ENCODE measurements around the gene FMNL3. TPM values are rescaled to one million over a fixed set of nuclear protein-coding genes. Genes with fewer than 3 reads are reported as not detected.

FMNL3 gene
- total and polyA plus RNA-seq, 8 donors = 2.1 to 28.5 (median 8.3) TPM

DNA sequence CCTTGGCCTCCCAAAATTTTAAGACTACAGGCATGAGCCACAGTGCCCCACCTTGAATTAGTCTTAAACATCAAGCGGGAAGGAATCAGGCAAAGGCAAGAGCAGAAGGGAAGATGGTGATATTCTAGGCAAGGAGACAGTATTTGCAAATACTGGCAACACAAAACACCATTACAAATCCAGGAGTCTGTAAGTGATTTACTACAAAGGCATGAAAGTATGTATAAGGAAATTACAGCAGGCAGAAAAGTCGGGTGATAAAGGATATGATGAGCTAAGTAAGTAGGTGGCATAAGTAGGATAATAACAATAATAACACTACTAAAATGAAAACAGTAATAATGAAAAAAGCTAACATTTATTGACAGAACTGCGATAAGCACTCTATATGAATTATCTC, 28.5 kb downstream of the FMNL3 start:
- Histone ChIP-seq H3K27ac (no peak overlapping the region), H3K27me3 (no peaks in the 10 kb centered on the region), H3K36me3 (no peaks in the 10 kb centered on the region), H3K9me3 (no peaks in the 10 kb centered on the region), H3K4me1 (peaks cover 17 to 20% (median 18%) of the 10 kb centered on the region in 4 donors), H3K4me3 (no peak overlapping the region)
- intact Hi-C loops (cut with DNase I; ENCODE audit: low total_unique reads) = no loop called here
- TF ChIP-seq EP300 (IDR thresholded peaks at IDR 0.05) (no peak), POLR2AphosphoS5 (IDR thresholded peaks at IDR 0.05) (no peak), POLR2A (IDR thresholded peaks at IDR 0.05) (no peak), CTCF (IDR thresholded peaks at IDR 0.05) (no peak)
- no peak for DNase-seq
- 79 to 87% (median 83%) methylated on average over 3 of the region's 3 CpGs for WGBS, 5 donors

- no peaks in the 10 kb centered on the region for H3K36me3 ChIP-seq
- no peaks in the 10 kb centered on the region for H3K9me3 ChIP-seq
- no peak for DNase-seq
- intact Hi-C loops (cut with DNase I; ENCODE audit: low total_unique reads) = no loop called here
- WGBS, 5 donors = 66 to 83% (median 79%) methylated on average over 7 of the region's 7 CpGs
- H3K4me3 ChIP-seq = no peak overlapping the region
- no peaks in the 10 kb centered on the region for H3K27me3 ChIP-seq
- no peak for TF ChIP-seq POLR2AphosphoS5 (IDR thresholded peaks at IDR 0.05)
- no peak for TF ChIP-seq EP300 (IDR thresholded peaks at IDR 0.05)
- TF ChIP-seq CTCF (IDR thresholded peaks at IDR 0.05) = no peak
- no peak for TF ChIP-seq POLR2A (IDR thresholded peaks at IDR 0.05)
- peak overlapping the region; percentile 22 to 90 (median 89) for H3K27ac ChIP-seq
- peaks cover 49 to 56% (median 52%) of the 10 kb centered on the region in 4 donors for H3K4me1 ChIP-seq
Measured at GRCh38 chr12:49675137-49675536, 32.1 kb downstream of the FMNL3 start.

DNA sequence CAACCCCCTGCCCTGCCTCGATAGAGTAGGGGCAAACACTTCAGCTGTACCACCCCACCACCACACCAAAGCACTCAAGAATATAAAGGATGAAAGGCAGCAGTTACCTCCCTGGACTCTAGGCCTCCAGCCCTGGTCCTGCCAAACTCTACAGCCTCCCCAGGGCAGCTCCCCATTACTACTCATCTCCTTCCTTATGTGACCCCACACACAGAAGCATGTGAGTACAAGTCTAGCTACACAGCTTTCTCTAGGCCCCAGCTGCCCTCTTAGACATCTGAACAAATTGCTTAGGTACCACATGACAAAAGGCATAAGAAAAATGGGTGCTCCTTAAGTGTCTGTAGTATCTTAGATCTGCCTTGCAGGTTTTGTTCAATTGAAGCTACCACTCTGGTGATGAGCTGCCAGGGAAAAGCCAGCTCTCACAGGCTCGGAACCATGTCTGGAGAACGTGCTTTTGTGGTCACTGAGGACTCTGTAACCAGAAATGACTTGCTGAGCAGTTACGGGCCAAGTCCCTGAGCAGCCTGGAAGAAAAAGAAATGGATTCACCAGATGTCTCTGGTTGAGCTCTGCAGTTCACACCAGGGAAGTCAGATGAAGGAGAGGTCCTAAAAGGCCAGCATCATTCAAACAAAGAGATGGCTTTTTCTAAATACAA, 32.8 kb downstream of the FMNL3 start:
- TF ChIP-seq POLR2AphosphoS5 (IDR thresholded peaks at IDR 0.05) = no peak
- TF ChIP-seq POLR2A (IDR thresholded peaks at IDR 0.05) = no peak
- no peak for TF ChIP-seq EP300 (IDR thresholded peaks at IDR 0.05)
- TF ChIP-seq CTCF (IDR thresholded peaks at IDR 0.05) = no peak
- 36 to 57% (median 51%) methylated on average over 4 of the region's 4 CpGs for WGBS, 5 donors
- intact Hi-C loops (cut with DNase I; ENCODE audit: low total_unique reads) = no loop called here
- Histone ChIP-seq H3K27me3 (no peaks in the 10 kb centered on the region), H3K4me3 (no peak overlapping the region), H3K27ac (peak overlapping the region; percentile 88 to 91 (median 89)), H3K4me1 (peaks cover 51 to 58% (median 54%) of the 10 kb centered on the region in 4 donors), H3K9me3 (no peaks in the 10 kb centered on the region), H3K36me3 (no peaks in the 10 kb centered on the region)
- peak in 1 of 2 donors; percentile 41 for DNase-seq

DNA sequence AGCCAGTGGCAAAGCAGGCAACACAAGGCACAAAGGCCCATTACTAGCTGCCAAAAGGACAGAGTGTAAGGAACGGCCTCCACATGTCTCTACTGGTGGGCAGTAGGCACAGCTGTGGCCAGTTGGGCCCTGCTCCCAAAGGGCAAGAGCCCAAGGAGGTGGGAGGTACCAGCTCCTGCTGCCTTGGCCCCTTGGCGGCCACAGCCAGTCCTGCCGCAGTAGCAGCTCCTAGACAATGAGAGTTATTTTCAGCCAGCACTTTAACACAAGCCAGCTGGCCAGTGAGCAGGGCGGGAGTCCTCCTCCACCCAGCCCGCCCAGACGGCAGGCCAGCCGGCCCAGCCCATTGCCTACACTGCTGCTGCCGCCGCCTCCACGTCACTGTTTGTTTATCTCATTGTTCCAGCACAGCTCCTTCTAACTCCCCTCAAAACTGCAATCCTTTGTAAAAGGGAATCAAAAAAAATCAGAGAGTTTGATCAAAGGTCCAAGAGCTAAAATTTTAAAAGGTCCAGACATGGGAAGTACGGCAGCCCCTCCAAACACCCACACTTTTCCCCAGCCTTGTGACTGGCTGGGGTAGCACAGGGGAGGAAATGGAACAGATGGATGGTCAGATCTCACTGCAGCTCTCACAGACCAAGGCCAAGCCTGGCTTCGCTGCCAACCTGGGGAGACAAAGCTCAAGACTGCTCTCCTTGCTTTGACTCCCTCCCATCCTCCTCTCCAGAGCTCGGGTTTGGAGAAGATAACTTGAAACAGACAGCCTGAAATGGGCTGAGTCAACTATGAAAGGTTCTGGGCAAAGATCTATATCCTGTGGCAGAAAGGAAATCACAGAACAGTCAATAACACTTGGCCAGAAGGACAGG, 33.5 kb downstream of the FMNL3 start:
- TF ChIP-seq POLR2A (IDR thresholded peaks at IDR 0.05) = no peak
- TF ChIP-seq CTCF (IDR thresholded peaks at IDR 0.05) = peak in 5 of 7 experiments; percentile 10 to 66 (median 49)
- TF ChIP-seq EP300 (IDR thresholded peaks at IDR 0.05) = peak; percentile 22
- peak; percentile 89 to 95 (median 92) for TF ChIP-seq POLR2AphosphoS5 (IDR thresholded peaks at IDR 0.05)
- WGBS, 5 donors = 10 to 13% (median 12%) methylated on average over 12 to 13 of the region's 13 CpGs

More for the DNA sequence above, 33.5 kb downstream of the FMNL3 start:
- Histone ChIP-seq H3K4me3 (no peak overlapping the region), H3K27ac (peak overlapping the region; percentile 88 to 91 (median 89)), H3K27me3 (no peaks in the 10 kb centered on the region), H3K4me1 (peaks cover 51 to 58% (median 54%) of the 10 kb centered on the region in 4 donors), H3K9me3 (no peaks in the 10 kb centered on the region), H3K36me3 (no peaks in the 10 kb centered on the region)
- intact Hi-C loops (cut with DNase I; ENCODE audit: low total_unique reads) = no loop called here
- DNase-seq = peak; percentile 92 to 98
